ENCODE data around the gene ZNF862.

The ZNF862 gene

GRCh38 chr7:149866779-149867447, 28.7 kb downstream of the ZNF862 start:
- no peak for TF ChIP-seq CTCF (conservative IDR thresholded peaks at IDR 0.05; ENCODE audit: low read length)
- peak; percentile 22 for DNase-seq (ENCODE audit: low read depth)
- H3K4me3 ChIP-seq (ENCODE audit: low read length): no peak overlapping the region

DNA sequence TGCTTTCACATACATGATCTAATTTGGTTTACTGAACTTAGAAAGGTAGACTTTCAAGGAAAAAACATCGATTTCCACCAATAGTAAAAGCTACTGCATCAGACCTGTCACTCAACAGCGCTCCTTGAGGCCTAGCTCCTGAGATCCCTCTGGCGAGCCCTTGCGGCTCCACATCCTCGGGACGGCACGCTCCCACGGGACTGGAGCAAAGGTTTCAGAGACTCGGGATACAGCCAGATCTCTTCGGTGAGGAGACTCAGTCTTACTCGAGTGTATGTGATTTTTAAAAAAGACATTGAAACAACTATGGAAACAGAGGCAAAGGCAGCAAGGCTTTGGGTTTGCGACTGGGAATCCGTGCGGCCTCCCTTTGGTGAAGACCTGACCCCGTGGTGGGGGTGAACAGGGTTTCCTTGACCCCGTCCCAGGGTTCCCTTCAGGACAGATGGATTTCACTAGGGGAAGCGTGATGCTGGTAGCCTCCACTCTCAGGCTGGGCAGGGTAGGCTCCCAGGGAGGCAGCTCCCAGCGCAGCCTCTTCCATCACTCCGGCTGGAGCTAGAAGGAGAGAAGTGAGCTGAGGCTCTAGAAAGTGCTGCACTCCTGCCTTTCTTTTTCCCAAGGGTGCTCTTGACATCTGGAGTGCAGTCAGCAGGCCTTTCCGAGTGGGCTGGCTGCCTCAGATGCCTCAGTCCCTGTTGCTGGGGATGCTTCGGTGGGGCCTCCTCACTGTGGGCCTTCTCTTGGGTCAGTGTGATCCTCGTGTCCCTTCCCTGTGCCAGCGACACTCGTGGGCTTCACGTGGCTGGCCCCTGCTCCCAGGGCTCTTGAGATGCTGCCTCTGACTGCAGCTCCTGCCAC, 29.8 kb downstream of the ZNF862 start:
- no peak for TF ChIP-seq CTCF (conservative IDR thresholded peaks at IDR 0.05; ENCODE audit: low read length)
- H3K4me3 ChIP-seq (ENCODE audit: low read length): no peak overlapping the region
- DNase-seq (ENCODE audit: low read depth): no peak

DNA sequence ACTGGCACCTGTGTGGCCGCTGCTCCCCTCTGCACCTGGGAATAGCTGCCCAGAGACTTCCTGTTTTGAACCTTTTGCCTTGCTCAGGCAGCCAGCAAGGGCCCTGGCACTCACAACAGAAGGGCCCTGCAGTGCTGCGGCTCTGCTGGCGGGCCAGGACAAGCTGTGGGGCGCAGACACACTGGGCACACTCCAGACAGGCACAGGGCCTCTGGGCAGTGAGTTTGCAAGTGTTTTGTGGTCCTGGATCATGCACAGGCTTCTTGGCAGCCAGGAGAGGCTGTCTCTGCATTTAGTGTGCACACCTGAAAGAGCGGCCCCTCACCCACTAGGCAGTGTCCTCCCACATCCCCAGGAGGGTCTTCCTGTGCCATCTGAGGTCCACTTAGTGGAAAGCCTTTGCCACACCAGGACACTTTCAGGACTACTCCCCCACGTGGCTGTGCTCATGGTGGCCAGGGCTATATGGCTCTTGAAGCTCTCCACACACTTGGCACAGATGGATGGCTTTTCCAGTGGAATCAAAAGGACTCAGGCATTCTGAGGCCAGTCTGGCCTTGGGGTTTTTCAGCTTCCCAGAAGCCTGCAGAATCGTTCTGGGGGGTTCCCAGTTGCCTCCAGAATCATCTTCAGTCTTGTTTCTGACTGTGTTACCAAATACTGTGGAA, 30.6 kb downstream of the ZNF862 start:
- no peak overlapping the region for H3K4me3 ChIP-seq (ENCODE audit: low read length)
- no peak for DNase-seq (ENCODE audit: low read depth)
- no peak for TF ChIP-seq CTCF (conservative IDR thresholded peaks at IDR 0.05; ENCODE audit: low read length)

- no peak for TF ChIP-seq CTCF (conservative IDR thresholded peaks at IDR 0.05; ENCODE audit: low read length)
- no peak for DNase-seq (ENCODE audit: low read depth)
- H3K4me3 ChIP-seq (ENCODE audit: low read length): no peak overlapping the region
These were observed 31.1 kb downstream of the ZNF862 start for GRCh38 chr7:149869291-149869650.

DNA sequence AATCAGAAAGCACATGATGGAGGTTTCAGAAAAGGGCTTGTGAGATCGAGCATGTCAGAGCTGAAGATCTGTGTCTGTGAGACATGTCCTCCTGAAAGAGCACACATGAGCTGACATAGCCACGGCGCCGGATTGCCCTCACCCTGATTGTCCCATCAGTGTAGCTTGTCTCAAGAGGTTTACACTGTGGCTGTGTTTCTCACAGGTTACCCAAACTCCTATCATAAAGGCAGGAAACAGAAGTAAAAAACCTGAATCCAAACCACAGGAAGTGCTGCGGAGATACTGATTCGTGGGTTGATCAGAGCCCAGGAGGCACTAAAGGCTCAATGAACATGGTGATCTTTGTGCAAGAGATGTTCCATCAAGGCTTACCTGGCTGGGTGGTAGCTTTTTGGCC, 31.7 kb downstream of the ZNF862 start:
- no peak for TF ChIP-seq CTCF (conservative IDR thresholded peaks at IDR 0.05; ENCODE audit: low read length)
- DNase-seq (ENCODE audit: low read depth): no peak
- H3K4me3 ChIP-seq (ENCODE audit: low read length): no peak overlapping the region

DNA sequence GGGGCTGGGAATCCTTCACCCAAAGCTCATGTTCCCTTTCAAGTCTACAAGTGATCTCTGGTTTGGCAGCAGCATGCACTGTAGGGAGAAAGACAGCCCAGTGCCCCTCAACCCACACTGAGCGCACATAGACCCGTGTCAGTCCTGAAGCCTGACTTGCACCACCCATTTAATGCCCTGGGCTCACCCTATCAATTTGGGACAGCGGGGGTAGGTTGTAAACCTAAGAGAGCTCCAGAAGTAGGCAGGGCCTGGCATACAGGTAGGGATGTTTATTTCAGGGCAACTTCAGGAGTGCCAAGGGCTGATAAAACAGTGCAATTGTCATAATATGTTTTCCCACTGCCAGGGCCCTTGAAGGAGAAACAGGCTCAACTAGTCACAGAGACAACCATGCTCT, 32.1 kb downstream of the ZNF862 start:
- DNase-seq (ENCODE audit: low read depth): no peak

More for the DNA sequence above, 32.1 kb downstream of the ZNF862 start:
- TF ChIP-seq CTCF (conservative IDR thresholded peaks at IDR 0.05; ENCODE audit: low read length): no peak
- no peak overlapping the region for H3K4me3 ChIP-seq (ENCODE audit: low read length)

All from AG10803 (cell line).